IPS-20b (cell line): ENCODE measurements around the gene ZNRF1.
"Not testable (repeated sequence)": the region's sequence is repeated elsewhere in the genome, so short reads cannot be mapped to it uniquely, and the experiment has no call there.

ENCODE experiments used
- H3K27ac ChIP-seq: one replicate; pipeline ENCODE4 v1.5.1; 2013; ENCODE audit warnings: low read length
- H3K27me3 ChIP-seq: 2 replicates; pipeline ENCODE4 v1.6.1; 2013; ENCODE audit warnings: mild to moderate bottlenecking, low read length, inconsistent platforms; ENCODE audit not compliant: insufficient read depth
- H3K36me3 ChIP-seq: 2 replicates; pipeline ENCODE4 v1.6.1; 2013; ENCODE audit warnings: low read depth, mild to moderate bottlenecking, inconsistent platforms, low read length, moderate library complexity; ENCODE audit not compliant: insufficient read depth
- H3K4me1 ChIP-seq: 2 replicates; pipeline ENCODE4 v1.6.1; 2013; ENCODE audit warnings: mild to moderate bottlenecking, control low read depth, inconsistent platforms, low read length, moderate library complexity; ENCODE audit not compliant: insufficient read depth
- H3K4me3 ChIP-seq: 2 replicates; pipeline ENCODE4 v1.5.1; 2013; ENCODE audit warnings: mild to moderate bottlenecking, low read length, inconsistent platforms
- H3K9ac ChIP-seq: 2 replicates; pipeline ENCODE4 v1.6.1; 2013; ENCODE audit warnings: low read depth, mild to moderate bottlenecking, inconsistent platforms, low read length, moderate library complexity
- H3K9me3 ChIP-seq: 2 replicates; pipeline ENCODE4 v1.6.1; 2013; ENCODE audit warnings: mild to moderate bottlenecking, low read depth, low read length, inconsistent platforms; ENCODE audit not compliant: insufficient read depth

ZNRF1 gene

DNA sequence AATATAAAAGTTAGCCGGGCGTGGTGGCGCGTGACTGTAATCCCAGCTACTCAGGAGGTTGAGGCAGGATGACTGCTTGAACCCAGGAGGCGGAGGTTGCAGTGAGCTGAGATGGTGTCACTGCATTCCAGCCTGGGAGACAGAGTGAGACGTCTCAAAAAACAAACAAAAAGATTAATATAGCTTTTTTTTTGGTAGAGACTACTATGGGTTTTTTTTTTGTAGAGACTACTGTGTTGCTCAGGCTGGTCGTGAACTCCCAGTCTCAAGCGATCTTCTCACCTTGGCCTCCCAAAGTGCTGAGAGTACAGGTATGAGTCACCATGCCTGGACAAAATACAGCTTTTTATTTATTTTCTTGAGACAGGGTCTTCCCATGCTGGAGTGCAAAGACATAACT, 20.2 kb downstream of the ZNRF1 start:
- peaks cover 13% of the 10 kb centered on the region for H3K9me3 ChIP-seq
- H3K4me1 ChIP-seq: peaks cover 4% of the 10 kb centered on the region; the same call in 1 of the 2 replicates
- no peak overlapping the region for H3K27ac ChIP-seq
- no peak overlapping the region for H3K4me3 ChIP-seq
- H3K27me3 ChIP-seq: no peaks in the 10 kb centered on the region
- no peaks in the 10 kb centered on the region for H3K36me3 ChIP-seq
- no peak overlapping the region for H3K9ac ChIP-seq

DNA sequence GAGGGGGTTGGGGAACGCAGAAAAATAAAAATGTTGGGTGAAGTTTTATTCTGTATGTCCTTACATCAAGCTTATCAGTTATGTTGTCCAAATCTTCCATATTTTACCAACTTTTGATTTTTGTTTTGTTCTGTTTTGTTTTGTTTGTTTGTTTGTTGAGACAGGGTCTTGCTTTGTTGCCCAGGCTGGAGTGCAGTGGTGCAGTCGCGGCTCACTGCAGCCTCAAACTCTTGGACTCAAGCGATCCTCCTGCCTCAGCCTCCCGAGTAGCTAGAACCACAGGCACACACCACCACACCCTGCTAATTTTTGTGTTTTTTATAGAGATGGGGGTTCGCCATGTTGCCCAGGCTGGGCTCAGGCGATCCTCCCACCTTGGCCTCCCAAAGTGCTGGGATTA, 20.8 kb downstream of the ZNRF1 start:
- no peaks in the 10 kb centered on the region for H3K27me3 ChIP-seq
- H3K9ac ChIP-seq: no peak overlapping the region
- no peak overlapping the region for H3K27ac ChIP-seq
- H3K9me3 ChIP-seq: peaks cover 13% of the 10 kb centered on the region
- no peaks in the 10 kb centered on the region for H3K36me3 ChIP-seq
- H3K4me3 ChIP-seq: no peak overlapping the region
- peaks cover 4% of the 10 kb centered on the region; the same call in 1 of the 2 replicates for H3K4me1 ChIP-seq

DNA sequence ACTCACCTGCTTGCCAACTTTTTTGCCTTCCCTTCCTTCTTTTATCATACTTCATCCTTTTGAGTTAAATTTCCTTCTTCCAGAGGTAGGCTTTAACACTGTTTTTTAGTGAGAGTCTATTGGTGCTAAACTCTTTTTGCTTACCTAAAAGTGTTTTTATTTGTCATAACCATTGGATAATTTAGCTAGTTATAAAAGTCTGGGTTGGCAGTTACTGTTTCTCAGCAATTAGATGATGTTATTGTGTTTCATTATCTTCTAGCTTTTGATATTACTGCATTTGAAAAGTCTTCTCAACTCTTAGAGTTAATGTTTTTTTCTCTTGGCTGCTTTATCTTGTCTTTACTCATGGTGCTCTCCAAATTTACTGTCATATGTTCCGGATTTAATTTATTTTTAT, 22.6 kb downstream of the ZNRF1 start:
- Histone ChIP-seq H3K36me3 (no peaks in the 10 kb centered on the region), H3K27me3 (no peaks in the 10 kb centered on the region), H3K9me3 (peaks cover 13% of the 10 kb centered on the region), H3K4me3 (no peak overlapping the region), H3K4me1 (peaks cover 4% of the 10 kb centered on the region; the same call in 1 of the 2 replicates), H3K27ac (no peak overlapping the region), H3K9ac (no peak overlapping the region)

DNA sequence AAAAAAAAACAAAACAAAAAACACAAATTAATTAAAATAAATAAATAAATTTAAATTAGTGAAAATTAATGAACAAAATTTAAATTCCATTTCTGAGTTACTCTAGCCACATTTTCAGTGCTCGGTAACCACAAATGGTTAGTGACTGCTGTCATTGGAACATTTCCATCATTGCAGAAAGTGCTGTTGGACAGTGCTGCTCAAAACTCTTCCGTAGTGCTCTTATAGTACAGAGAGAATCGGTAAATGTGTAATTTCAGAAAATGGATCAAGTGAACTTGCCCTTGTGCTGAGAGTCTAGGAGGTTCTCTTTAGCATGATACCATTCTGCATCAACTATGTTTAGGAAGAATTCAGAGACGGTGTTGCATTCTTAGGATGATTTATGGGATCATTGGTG, 23.7 kb downstream of the ZNRF1 start:
- Histone ChIP-seq H3K9me3 (peaks cover 13% of the 10 kb centered on the region), H3K4me3 (no peak overlapping the region), H3K27me3 (no peaks in the 10 kb centered on the region), H3K27ac (no peak overlapping the region), H3K4me1 (peaks cover 4% of the 10 kb centered on the region; the same call in 1 of the 2 replicates), H3K36me3 (no peaks in the 10 kb centered on the region), H3K9ac (no peak overlapping the region)

DNA sequence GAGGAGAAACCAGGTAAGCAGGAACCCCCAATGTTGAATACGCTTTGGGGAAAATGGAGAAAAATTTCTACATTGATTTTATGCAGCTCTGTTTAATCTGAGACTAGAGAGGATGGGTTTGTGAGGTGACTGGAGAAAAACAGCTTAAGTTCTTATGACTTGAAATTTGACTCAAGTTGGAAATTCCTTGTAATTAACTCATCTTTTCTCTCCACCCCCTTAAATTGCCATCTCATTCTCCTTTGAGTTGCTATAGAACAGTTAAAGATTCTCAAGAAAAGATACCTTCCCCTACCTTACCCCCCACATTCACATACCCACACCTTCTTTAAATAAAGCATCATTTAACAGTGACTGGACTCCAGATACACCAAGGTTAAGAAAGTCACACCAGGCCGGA, 24.2 kb downstream of the ZNRF1 start:
- Histone ChIP-seq H3K4me3 (no peak overlapping the region), H3K36me3 (no peaks in the 10 kb centered on the region), H3K9me3 (peaks cover 13% of the 10 kb centered on the region), H3K27me3 (no peaks in the 10 kb centered on the region), H3K9ac (no peak overlapping the region), H3K4me1 (no peaks in the 10 kb centered on the region), H3K27ac (no peak overlapping the region)

DNA sequence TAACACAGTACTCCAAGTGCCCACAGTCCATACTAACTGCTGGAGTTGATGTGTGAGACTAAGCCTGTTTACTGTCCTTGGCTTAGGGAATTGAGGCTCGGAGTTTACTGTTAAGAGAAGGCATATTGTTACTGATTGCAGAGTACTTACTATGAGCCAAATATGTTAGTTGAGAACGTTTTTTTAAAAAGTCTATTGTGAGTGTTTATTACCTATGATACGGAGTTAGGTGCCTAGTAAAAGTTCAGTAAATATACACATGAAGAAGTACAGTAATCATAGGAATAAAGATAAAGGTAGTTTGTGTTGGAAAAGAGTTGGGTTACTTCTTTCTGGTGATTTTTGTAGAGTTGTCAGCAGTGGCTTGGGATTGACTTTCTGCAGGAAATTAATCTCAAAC, 25.4 kb downstream of the ZNRF1 start:
- H3K9ac ChIP-seq: no peak overlapping the region
- no peaks in the 10 kb centered on the region for H3K4me1 ChIP-seq
- H3K27ac ChIP-seq: no peak overlapping the region
- no peaks in the 10 kb centered on the region for H3K27me3 ChIP-seq
- peaks cover 13% of the 10 kb centered on the region for H3K9me3 ChIP-seq
- no peak overlapping the region for H3K4me3 ChIP-seq
- no peaks in the 10 kb centered on the region for H3K36me3 ChIP-seq

DNA sequence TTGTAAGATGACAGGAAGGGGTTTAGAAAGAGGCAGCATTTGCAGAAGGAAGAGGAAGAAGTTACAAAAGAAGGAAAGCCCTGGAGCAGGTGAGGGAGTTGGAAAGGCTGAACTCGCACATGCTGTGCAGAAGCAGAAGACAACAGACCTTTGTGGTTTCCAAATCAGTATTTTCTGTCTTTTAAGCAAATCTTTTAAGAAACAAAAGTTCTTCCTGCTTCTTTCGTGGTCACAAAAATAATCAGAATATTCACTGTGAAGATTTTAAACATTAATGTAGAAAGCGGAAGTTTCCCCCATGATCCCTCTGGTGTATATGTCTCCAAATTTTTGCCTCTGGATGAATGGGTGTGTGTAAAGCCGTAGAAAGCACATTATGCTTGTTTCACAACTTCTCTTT, 25.8 kb downstream of the ZNRF1 start:
- peaks cover 13% of the 10 kb centered on the region for H3K9me3 ChIP-seq
- H3K27me3 ChIP-seq: no peaks in the 10 kb centered on the region
- no peaks in the 10 kb centered on the region for H3K4me1 ChIP-seq
- H3K27ac ChIP-seq: no peak overlapping the region
- H3K36me3 ChIP-seq: no peaks in the 10 kb centered on the region
- no peak overlapping the region for H3K9ac ChIP-seq
- H3K4me3 ChIP-seq: no peak overlapping the region

DNA sequence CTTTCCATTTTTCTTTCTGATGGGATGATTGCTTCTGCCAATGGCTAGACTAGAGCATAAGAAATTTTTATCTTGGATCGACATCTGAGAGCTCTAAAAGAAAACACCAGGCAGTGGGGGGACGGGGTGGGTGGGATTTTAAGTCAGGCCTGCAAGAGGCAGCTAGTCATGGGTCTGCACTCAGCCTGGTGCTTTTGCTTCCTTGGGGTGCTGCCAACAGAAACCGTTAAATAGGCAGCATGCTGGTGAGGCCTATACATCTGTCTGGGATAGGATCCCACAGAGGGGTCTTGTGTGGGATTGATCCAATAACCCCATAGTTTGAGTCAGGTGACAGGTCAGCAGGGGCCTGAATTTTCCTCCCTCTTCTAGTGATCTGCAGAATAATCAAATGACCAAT, 26.9 kb downstream of the ZNRF1 start:
- H3K4me1 ChIP-seq: no peaks in the 10 kb centered on the region

GRCh38 chr16:75026239-75026891, 27.5 kb downstream of the ZNRF1 start:
- not testable (repeated sequence) for H3K36me3 ChIP-seq, H3K4me3 ChIP-seq, H3K27ac ChIP-seq, H3K4me1 ChIP-seq, H3K9me3 ChIP-seq, H3K9ac ChIP-seq, H3K27me3 ChIP-seq

More for the DNA sequence above, 26.9 kb downstream of the ZNRF1 start:
- H3K27me3 ChIP-seq: no peaks in the 10 kb centered on the region
- H3K4me3 ChIP-seq: no peak overlapping the region
- no peak overlapping the region for H3K27ac ChIP-seq
- H3K9me3 ChIP-seq: peaks cover 10% of the 10 kb centered on the region
- H3K36me3 ChIP-seq: no peaks in the 10 kb centered on the region
- H3K9ac ChIP-seq: no peak overlapping the region

DNA sequence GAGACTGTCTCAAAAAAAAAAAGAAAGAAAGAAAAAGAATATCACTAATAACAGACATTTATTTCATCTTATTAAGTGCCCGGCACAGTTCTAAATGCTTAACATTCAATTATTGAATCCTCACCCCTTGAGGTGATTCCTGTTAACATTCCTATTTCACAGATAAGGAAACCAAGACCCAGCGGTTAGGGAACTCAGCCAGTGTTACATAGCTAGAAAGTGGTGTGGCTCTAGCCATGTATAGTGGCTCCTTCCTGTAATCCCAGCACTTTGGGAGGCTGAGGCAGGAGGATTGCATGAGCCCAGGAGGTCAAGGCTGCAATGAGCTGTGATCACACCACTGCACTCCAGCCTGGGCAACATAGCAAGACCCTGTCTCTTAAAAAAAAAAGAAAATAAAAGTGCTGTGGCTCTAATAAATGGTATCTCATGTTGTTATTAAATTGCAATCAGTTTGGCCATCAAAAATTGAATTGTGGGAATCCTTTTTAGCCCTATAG, 28.1 kb downstream of the ZNRF1 start:
- Histone ChIP-seq H3K36me3 (no peaks in the 10 kb centered on the region), H3K4me3 (no peak overlapping the region)

DNA sequence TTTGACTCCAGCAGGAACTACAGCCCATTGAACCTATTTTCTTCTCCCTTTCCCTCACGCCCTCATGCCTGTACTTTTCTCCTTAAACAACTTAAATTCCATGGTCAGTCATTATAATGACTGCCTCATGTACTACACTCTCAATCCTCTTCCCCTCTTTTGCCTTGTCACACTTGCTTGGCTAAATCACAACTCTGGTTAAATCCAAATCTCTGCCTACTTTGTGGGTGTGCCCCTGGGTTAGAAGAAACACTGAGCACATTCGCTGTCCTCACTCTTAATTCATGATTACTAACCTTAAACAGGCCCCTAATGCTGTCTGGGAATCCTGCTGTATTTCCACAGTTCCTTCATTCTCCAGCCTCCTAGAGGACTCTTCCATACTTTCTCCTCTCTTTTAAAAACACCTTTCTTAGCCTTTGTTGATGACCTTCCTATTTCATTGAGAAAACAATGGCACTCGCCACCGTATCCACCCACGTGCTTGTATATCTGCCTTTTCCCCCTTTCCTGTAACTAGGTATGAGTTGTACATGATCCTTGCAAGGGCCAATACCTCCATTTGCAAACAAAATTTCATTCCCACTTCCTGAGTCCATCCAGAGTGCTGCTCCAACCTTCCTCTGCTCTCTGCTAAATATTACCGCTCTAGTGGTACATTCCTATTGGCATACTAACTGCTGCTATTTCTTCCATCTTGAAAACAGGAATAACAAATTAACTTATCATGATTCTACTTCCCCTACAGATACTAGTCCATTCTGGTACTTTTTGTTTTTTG, 28.9 kb downstream of the ZNRF1 start:
- H3K9me3 ChIP-seq: no peaks in the 10 kb centered on the region
- no peak overlapping the region for H3K4me3 ChIP-seq
- H3K9ac ChIP-seq: no peak overlapping the region
- H3K36me3 ChIP-seq: no peaks in the 10 kb centered on the region
- H3K4me1 ChIP-seq: no peaks in the 10 kb centered on the region
- H3K27me3 ChIP-seq: no peaks in the 10 kb centered on the region
- H3K27ac ChIP-seq: no peak overlapping the region

More for the DNA sequence above, 28.1 kb downstream of the ZNRF1 start:
- H3K4me1 ChIP-seq: no peaks in the 10 kb centered on the region
- no peak overlapping the region for H3K9ac ChIP-seq
- H3K27ac ChIP-seq: no peak overlapping the region
- H3K27me3 ChIP-seq: no peaks in the 10 kb centered on the region
- H3K9me3 ChIP-seq: no peaks in the 10 kb centered on the region

- no peak overlapping the region for H3K9ac ChIP-seq
- H3K27me3 ChIP-seq: no peaks in the 10 kb centered on the region
- H3K36me3 ChIP-seq: no peaks in the 10 kb centered on the region
- no peak overlapping the region for H3K4me3 ChIP-seq
- no peaks in the 10 kb centered on the region for H3K4me1 ChIP-seq
- H3K27ac ChIP-seq: no peak overlapping the region
- no peaks in the 10 kb centered on the region for H3K9me3 ChIP-seq
These were observed 29.8 kb downstream of the ZNRF1 start for GRCh38 chr16:75028544-75029135.
